Cardiac fibroblast (primary cell): ENCODE measurements around the gene LIN28B.
"Not testable (repeated sequence)": the region's sequence is repeated elsewhere in the genome, so short reads cannot be mapped to it uniquely, and the experiment has no call there.

ENCODE experiments used
- DNase-seq, 2 donors: peaks; one replicate each; pipeline versions ENCODE4 v3.0.0 to v3.0.0-alpha.2; 2010; ENCODE audit warnings: low read depth in 2 of 2
- H3K4me3 ChIP-seq, 2 donors: replicated peaks in 1 of 2; 1 replicate in 1 of 2; 2 replicates in 1 of 2; pipeline ENCODE4 v1.5.1; 2011; ENCODE audit warnings: low read depth in 2 of 2, low read length in 2 of 2, mild to moderate bottlenecking in 2 of 2, moderate library complexity in 1 of 2
- CTCF ChIP-seq: IDR thresholded peaks from one replicate; pipeline ENCODE4 v1.5.1; 2011; ENCODE audit warnings: low read depth, mild to moderate bottlenecking, low read length, inconsistent platforms

LIN28B gene

GRCh38 chr6:104949206-104949605 lies 7.7 kb upstream of the LIN28B start:
- H3K4me3 ChIP-seq: no peak overlapping the region
- no peak for DNase-seq
- no peak for TF ChIP-seq CTCF

GRCh38 chr6:104951677-104952076 lies 5.2 kb upstream of the LIN28B start:
- no peak for TF ChIP-seq CTCF
- DNase-seq: no peak
- no peak overlapping the region for H3K4me3 ChIP-seq

GRCh38 chr6:104952911-104953399 lies 4.0 kb upstream of the LIN28B start:
- no peak for DNase-seq
- no peak for TF ChIP-seq CTCF
- no peak overlapping the region for H3K4me3 ChIP-seq

DNA sequence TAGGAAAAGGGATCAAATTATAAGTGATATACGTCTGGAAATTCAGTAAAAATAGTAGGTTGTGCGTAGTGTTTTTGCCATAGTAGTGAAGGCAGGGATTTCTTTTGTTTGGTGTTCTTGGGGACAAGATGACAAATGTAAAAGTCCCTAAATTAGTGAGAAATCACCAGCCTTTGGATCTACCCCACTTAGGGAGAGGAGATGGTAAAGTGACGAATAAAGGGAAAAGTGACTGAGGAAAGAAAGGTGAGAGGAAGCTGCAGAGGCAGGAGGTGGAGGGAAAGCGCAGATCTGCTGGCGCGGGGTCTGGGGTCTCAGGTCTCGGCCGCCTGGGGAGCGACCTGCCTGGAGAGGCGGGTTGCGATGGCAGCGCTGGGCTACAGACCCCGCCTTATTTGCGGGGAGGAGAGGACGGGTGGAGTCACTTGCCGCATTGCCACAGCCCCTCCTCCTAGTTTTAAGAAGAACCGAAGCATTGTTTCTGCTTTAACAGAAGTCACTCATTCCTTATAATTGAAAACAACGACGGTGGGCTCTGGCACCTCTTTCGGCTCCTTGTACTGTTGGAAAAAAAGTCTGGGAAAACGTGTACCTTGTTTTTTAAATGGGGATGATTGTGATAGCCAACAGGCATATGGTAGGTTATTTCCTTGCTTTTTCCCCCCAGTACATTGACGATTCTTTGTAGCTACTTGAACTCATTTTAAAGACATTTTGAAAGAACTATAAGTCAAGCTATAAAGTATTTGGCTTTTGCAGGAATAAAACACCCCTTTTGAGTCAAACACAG lies 3.3 kb upstream of the LIN28B start:
- not testable (repeated sequence) for DNase-seq, H3K4me3 ChIP-seq

GRCh38 chr6:104954190-104954797 lies 2.6 kb upstream of the LIN28B start:
- TF ChIP-seq CTCF: no peak
- no peak for DNase-seq
- no peak overlapping the region for H3K4me3 ChIP-seq

DNA sequence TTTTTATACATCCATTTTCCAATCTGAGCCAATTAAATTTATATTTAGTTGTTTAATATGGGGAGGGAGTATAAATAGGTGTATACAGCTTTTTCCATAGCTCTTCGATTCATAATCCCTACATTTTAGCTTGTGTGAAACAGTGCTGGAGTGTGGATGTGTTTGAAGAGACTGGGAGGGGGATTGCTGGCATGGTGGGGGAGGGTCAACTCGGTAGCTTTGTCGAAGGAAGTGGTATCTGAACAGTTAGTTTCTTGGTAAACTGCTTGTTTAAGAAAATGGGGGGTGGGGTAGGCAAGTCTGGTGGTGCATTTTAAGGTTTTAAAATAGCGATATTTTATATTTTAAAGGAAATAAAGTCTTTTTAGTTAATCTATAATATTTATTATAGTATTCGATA lies 1.4 kb upstream of the LIN28B start:
- no peak for TF ChIP-seq CTCF
- H3K4me3 ChIP-seq: no peak overlapping the region
- no peak for DNase-seq

- no peak for TF ChIP-seq CTCF
- no peak for DNase-seq
- no peak overlapping the region for H3K4me3 ChIP-seq
Observed at GRCh38 chr6:104955927-104956730, 778 bp upstream of the LIN28B start.
